ENCODE results near the gene EFCAB12. TPM values are rescaled to one million over a fixed set of nuclear protein-coding genes. Genes with fewer than 3 reads are reported as not detected.
"Not testable (repeated sequence)": the region's sequence is repeated elsewhere in the genome, so short reads cannot be mapped to it uniquely, and the experiment has no call there.

Gene EFCAB12
- total RNA-seq, 2 experiments from 2014 or later: 0.56 to 0.73 TPM

DNA sequence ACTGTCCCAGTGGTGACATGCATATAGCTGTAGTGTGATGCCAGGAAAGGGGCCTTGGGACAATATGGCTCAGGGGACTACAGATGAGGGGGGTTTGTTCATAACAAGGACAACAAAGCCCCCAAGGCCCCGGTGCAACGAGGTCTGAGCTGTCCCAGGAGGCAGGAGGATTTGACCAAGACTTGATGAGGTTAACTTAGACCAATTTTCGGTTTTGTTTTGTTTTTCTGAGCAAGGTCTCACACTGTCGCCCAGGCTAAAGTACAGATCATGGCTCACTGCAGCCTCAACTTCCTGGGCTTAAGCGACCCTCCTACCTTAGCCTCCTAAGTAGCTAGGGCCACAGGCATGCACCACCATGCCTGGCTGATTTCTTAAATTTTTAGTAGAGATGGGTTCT is 23.8 kb downstream of the EFCAB12 start:
- ChIA-PET CTCF (no interaction called here), POLR2A (no interaction called here)
- peaks cover 3% of the 10 kb centered on the region for H3K4me1 Mint-ChIP-seq
- H3K27ac Mint-ChIP-seq: no peak overlapping the region
- no peak for DNase-seq
- no peak overlapping the region for H3K4me3 Mint-ChIP-seq
- H3K36me3 Mint-ChIP-seq (ENCODE audit: low read depth): no peaks in the 10 kb centered on the region
- H3K9me3 Mint-ChIP-seq (ENCODE audit: low read depth): no peaks in the 10 kb centered on the region
- intact Hi-C loops (cut with DNase I, micrococcal nuclease): no loop called here
- ATAC-seq: no peak
- H3K27me3 Mint-ChIP-seq: no peaks in the 10 kb centered on the region

DNA sequence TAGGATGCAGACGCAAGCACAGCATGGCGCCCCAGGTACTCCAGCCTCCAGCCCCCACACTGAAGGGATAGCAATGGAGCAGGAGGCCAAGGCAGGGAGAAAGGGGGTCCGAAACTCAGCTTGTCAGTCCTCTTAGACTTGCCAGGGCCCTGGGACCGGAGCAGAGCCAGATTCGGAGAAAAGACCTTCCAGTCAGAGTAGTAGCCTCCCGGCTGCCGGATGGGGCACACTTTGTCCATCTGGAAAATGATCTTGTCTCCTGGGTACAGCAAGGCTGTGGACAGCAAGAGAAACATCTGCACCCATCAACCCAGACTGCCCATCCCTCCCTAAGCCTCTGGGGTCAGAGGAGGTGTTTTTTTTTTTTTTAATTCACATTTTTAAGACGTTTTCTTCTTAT is 24.3 kb downstream of the EFCAB12 start:
- Mint-ChIP-seq H3K36me3 (ENCODE audit: low read depth) (no peaks in the 10 kb centered on the region), H3K27me3 (no peaks in the 10 kb centered on the region), H3K4me1 (peaks cover 3% of the 10 kb centered on the region), H3K27ac (no peak overlapping the region), H3K4me3 (no peak overlapping the region), H3K9me3 (ENCODE audit: low read depth) (no peaks in the 10 kb centered on the region)
- intact Hi-C loops (cut with DNase I, micrococcal nuclease): no loop called here
- POLR2A ChIA-PET: no interaction called here
- CTCF ChIA-PET: no interaction called here
- DNase-seq (no peak), ATAC-seq (no peak)

DNA sequence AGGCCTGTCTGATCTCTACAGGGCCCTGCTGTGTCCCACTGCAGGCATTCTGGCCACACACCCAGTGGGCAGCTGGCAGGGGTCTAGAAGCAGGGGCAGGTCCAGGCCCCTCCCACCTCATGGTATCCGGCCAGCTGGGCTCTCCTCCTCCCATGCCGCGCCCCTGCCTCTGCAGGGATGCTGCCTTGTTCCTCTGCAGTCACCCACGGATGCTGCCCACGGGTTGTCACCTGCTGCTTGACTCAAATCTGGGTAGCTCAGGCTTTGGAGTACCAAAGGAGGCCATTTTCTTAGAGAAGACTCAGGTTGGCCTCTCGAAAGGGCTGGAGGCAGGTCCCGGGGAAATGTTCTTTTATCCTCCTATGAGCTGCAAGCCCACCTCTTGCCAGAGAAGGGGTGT is 25.0 kb downstream of the EFCAB12 start:
- ATAC-seq (no peak), DNase-seq (no peak)
- no peaks in the 10 kb centered on the region for H3K36me3 Mint-ChIP-seq (ENCODE audit: low read depth)
- H3K4me1 Mint-ChIP-seq: peaks cover 6% of the 10 kb centered on the region
- no peaks in the 10 kb centered on the region for H3K27me3 Mint-ChIP-seq
- CTCF ChIA-PET: interaction anchor here (0.5 to 0.9 kb wide), 2 partner anchors 15 to 29 kb away, joined by 3 to 4 read pairs; no protein-coding TSS in a partner anchor
- intact Hi-C loops (cut with DNase I, micrococcal nuclease): no loop called here
- no peaks in the 10 kb centered on the region for H3K9me3 Mint-ChIP-seq (ENCODE audit: low read depth)
- POLR2A ChIA-PET: no interaction called here
- H3K4me3 Mint-ChIP-seq: no peak overlapping the region
- H3K27ac Mint-ChIP-seq: no peak overlapping the region

DNA sequence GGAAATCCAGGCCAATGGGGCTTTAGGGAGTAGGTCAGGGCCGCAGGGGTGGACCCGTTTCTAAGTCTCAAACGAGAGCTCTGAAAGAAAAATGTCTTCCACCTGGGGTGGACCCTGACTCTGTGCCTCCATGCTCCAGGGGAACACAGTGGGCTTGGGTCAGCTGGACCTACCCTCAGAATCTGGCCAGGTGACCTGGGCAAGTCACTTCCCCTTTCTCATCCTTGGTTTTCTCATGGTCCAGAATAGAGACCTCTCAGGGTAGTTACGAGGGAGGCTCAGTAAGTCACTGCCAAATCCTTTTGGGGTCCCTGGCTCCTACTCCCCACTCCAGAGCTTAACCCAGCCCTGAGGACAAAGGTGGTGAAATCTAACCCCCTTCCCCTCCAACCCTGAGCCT is 25.8 kb downstream of the EFCAB12 start:
- Mint-ChIP-seq H3K27ac (no peak overlapping the region), H3K27me3 (no peaks in the 10 kb centered on the region), H3K36me3 (ENCODE audit: low read depth) (peaks cover 3% of the 10 kb centered on the region), H3K4me3 (no peak overlapping the region), H3K4me1 (peaks cover 14% of the 10 kb centered on the region), H3K9me3 (ENCODE audit: low read depth) (no peaks in the 10 kb centered on the region)
- POLR2A ChIA-PET: interaction anchor here (3.1 kb wide), 1 partner anchor 38 kb away, joined by 24 read pairs; the partner anchor contains the start of genes IFT122 and MBD4
- ATAC-seq (no peak), DNase-seq (no peak)
- intact Hi-C loops (cut with DNase I, micrococcal nuclease): no loop called here
- CTCF ChIA-PET: interaction anchor here (0.6 to 0.9 kb wide), 2 partner anchors 15 to 325 kb away, joined by 3 to 4 read pairs; no protein-coding TSS in a partner anchor

DNA sequence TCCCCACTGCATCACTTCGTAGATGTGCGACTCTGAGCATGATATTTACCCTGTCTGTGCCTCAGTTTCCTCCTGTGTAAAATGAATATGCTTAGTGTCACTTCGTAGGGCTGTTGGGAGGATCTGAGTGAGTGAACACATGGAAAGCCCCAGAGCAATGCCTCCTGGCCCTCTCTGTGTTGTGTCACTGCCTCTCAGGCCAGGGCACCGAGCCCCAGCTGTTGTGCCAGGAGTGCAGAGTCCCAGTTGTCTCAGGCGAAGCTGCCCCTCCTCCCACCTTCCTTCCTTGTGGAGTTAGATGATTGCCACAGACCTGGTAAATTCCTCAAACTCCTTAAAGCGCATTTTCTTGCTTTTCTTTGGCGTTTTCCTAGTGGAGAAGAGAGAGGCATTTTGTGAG is 26.2 kb downstream of the EFCAB12 start:
- no peak overlapping the region for H3K4me3 Mint-ChIP-seq
- CTCF ChIA-PET: no interaction called here
- peaks cover 6% of the 10 kb centered on the region for H3K36me3 Mint-ChIP-seq (ENCODE audit: low read depth)
- POLR2A ChIA-PET: interaction anchor here (3.1 kb wide), 1 partner anchor 38 kb away, joined by 24 read pairs; the partner anchor contains the start of genes IFT122 and MBD4
- DNase-seq: no peak
- peaks cover 18% of the 10 kb centered on the region for H3K4me1 Mint-ChIP-seq
- H3K27me3 Mint-ChIP-seq: no peaks in the 10 kb centered on the region
- no peak overlapping the region for H3K27ac Mint-ChIP-seq
- no peaks in the 10 kb centered on the region for H3K9me3 Mint-ChIP-seq (ENCODE audit: low read depth)
- intact Hi-C loops (cut with DNase I, micrococcal nuclease): no loop called here
- no peak for ATAC-seq

DNA sequence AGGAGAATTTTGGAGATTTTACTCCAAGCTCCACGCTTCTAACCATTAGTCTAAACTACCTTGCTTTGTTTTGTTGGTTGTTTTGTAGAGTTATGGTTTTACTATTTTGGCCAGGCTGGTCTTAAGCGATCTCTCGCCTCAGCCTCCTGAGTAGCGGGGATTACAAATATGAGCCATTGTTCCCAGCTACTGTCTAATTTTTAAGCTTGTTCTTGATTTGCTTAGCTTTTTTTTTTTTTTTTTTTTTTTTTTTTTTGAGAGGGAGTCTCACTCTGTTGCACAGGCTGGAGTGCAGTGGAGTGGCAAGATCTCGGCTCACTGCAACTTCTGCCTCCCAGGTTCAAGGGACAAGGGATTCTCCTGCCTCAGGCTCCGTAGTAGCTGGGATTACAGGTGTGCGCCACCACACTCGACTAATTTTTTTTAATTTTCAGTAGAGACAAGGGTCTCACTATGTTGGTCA is 28.5 kb downstream of the EFCAB12 start:
- ChIA-PET CTCF (interaction anchor here (0.6 to 2.1 kb wide), 8 partner anchors 9 to 423 kb away, joined by 3 to 23 read pairs (median 4); partner anchors contain the start of genes EFCAB12, IFT122 and MBD4), POLR2A (interaction anchor here (0.6 to 3.1 kb wide), 12 partner anchors 14 to 492 kb away, joined by 3 to 24 read pairs (median 4); partner anchors contain the start of genes EFCAB12, IFT122 and MBD4)
- peaks cover 29% of the 10 kb centered on the region for H3K4me1 Mint-ChIP-seq
- H3K27me3 Mint-ChIP-seq: no peaks in the 10 kb centered on the region
- H3K27ac Mint-ChIP-seq: peak overlapping the region; percentile 98
- H3K4me3 Mint-ChIP-seq: peak overlapping the region; percentile 99
- DNase-seq (peak; percentile 43), ATAC-seq (peak; percentile 58)
- H3K36me3 Mint-ChIP-seq (ENCODE audit: low read depth): peaks cover 14% of the 10 kb centered on the region
- H3K9me3 Mint-ChIP-seq (ENCODE audit: low read depth): no peaks in the 10 kb centered on the region
- intact Hi-C loops (cut with DNase I, micrococcal nuclease): loop anchor here (1.0 to 5.0 kb wide), 9 partner anchors 28 to 748 kb away; partner anchors contain the start of genes IFT122 (in 2 of the 2), ACAD9 (in 1 of the 2), EFCAB12 (in 1 of the 2) and ISY1 (in 1 of the 2)

DNA sequence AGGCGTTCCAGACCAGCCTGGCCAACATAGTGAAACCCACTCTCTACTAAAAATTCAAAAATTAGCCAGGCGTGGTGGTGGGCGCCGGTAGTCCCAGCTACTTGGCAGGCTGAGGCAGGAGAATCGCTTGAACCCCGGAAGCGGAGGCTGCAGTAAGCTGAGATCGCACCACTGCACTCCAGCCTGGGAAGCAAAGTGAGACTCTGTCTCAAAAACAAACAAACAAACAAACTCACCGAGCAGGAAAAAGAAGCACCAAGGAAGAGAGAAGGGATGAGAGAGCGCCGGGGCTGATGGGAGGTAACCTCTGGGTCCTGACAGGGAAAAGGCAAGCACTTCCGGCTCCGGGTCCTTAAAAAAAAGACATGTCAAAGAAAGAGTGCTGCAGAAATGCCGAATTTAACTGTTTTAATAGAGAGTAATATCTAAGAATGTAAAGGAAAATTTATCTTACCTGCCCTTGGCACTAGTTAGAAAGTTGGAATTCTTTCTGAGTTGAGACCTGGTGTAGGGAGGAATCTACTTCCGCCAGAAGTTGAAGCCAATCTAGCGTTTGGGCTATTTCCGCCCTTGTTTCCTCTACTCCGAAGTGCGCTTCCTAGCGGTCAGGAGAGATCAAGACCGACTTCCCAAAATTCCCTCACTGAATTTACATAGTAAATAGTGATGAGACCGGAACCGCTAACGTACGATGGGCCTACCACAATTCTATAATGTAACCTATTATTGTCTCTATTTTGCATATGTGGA is 29.1 kb downstream of the EFCAB12 start:
- ATAC-seq (peak; percentile 82), DNase-seq (peak; percentile 90)
- H3K27ac Mint-ChIP-seq: peak overlapping the region; percentile 98
- intact Hi-C loops (cut with DNase I, micrococcal nuclease): loop anchor here (1.0 to 5.0 kb wide), 9 partner anchors 29 to 747 kb away; partner anchors contain the start of genes IFT122 (in 2 of the 2), ACAD9 (in 1 of the 2), EFCAB12 (in 1 of the 2) and ISY1 (in 1 of the 2)
- H3K4me1 Mint-ChIP-seq: peaks cover 29% of the 10 kb centered on the region
- CTCF ChIA-PET: interaction anchor here (0.6 to 2.1 kb wide), 9 partner anchors 9 to 423 kb away, joined by 3 to 23 read pairs (median 5); partner anchors contain the start of genes EFCAB12, IFT122 and MBD4
- H3K36me3 Mint-ChIP-seq (ENCODE audit: low read depth): peaks cover 18% of the 10 kb centered on the region
- H3K27me3 Mint-ChIP-seq: no peaks in the 10 kb centered on the region
- POLR2A ChIA-PET: interaction anchor here (0.6 to 3.1 kb wide), 10 partner anchors 15 to 493 kb away, joined by 3 to 24 read pairs (median 3); partner anchors contain the start of genes EFCAB12, IFT122 and MBD4
- H3K9me3 Mint-ChIP-seq (ENCODE audit: low read depth): no peaks in the 10 kb centered on the region
- H3K4me3 Mint-ChIP-seq: peak overlapping the region; percentile 99

DNA sequence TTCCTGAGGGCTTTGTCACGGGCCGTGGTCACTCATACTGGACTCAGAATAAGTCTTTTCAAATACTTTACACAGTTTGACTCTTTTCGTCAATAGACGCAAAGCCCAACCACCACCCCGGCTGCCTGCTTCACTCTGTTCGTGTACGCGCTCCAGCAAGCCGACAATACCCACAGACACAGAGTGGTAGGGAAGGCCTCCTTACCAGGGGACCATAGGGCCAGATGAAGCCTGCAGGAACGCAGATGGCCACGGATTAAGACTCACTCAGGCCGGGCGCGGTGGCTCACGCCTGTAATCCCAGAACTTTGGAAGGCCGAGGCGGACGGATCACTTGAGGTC is 29.7 kb downstream of the EFCAB12 start:
- ChIA-PET POLR2A (interaction anchor here (0.7 kb wide), 1 partner anchor 130 kb away, joined by 3 read pairs; no protein-coding TSS in a partner anchor), CTCF (interaction anchor here (0.7 to 1.9 kb wide), 5 partner anchors 10 to 329 kb away, joined by 3 to 23 read pairs (median 5); partner anchors contain the start of genes IFT122 and MBD4)
- DNase-seq (peak; percentile 30), ATAC-seq (peak; percentile 34)
- Mint-ChIP-seq H3K9me3 (ENCODE audit: low read depth) (no peaks in the 10 kb centered on the region), H3K36me3 (ENCODE audit: low read depth) (peaks cover 18% of the 10 kb centered on the region), H3K4me3 (peak overlapping the region; percentile 99), H3K4me1 (peaks cover 29% of the 10 kb centered on the region), H3K27me3 (no peaks in the 10 kb centered on the region), H3K27ac (peak overlapping the region; percentile 98)
- intact Hi-C loops (cut with DNase I, micrococcal nuclease): loop anchor here (1.0 to 5.0 kb wide), 9 partner anchors 30 to 746 kb away; partner anchors contain the start of genes IFT122 (in 2 of the 2), ACAD9 (in 1 of the 2), EFCAB12 (in 1 of the 2) and ISY1 (in 1 of the 2)

DNA sequence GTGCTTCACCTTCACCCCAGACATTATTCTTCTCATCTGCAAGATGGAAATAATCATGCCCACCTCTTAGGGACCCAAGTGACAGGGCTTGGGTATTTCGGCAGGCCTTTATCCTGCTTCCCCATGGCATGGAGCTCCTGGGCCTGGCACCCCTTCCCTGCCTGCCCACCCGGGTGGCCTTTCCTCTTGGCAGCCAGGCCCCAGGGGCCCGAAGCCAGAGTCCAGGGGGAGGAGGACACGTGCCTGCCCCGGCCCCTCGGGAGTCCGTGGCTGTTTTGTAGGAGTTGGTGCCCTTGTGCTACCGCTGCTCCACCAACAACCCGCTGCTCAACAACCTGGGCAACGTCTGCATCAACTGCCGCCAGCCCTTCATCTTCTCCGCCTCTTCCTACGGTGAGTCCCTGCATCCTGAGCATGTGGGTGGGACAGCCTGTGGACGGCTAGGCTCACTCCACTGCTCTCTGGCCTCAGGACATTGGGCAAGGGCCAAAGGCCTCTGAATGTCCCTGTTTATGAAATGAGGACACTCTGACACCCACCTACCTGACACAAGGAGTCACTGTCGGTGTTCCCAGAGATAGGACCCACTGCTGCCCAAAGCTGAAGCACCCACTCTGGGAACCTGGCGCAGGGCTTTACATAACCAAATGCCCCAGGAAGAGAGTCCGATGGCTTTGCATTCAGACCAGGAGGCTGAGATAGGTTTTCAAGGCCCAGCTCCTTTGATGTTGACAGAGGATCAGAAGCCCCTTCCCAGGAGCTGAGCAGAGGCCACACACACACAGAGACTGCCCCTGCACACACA is 34.5 kb downstream of the EFCAB12 start:
- H3K9me3 Mint-ChIP-seq (ENCODE audit: low read depth); ATAC-seq; H3K27me3 Mint-ChIP-seq; DNase-seq; intact Hi-C loops (cut with DNase I, micrococcal nuclease); POLR2A ChIA-PET; H3K4me3 Mint-ChIP-seq; CTCF ChIA-PET; H3K27ac Mint-ChIP-seq: not testable (repeated sequence)
- H3K36me3 Mint-ChIP-seq (ENCODE audit: low read depth): peaks cover 42% of the 10 kb centered on the region
- H3K4me1 Mint-ChIP-seq: peaks cover 27% of the 10 kb centered on the region

DNA sequence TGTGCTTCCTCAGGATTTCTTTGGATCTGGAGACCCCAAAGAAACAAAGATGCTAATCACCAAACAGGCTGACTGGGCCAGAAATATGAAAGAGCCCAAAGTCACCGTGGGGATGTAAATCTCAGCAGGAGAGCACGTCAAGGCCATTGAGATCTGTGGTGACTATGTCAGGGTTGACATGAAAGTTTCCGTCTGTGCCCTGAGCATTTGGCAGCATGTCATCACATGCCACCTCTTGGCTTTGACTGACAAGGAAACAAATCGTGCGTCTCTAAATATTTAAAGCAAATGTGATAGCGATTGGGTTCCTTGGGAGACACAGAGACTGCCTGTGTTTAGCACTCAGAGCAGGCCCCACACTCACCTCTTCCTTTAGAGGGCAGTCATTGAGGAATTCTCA is 35.2 kb downstream of the EFCAB12 start:
- intact Hi-C loops (cut with DNase I, micrococcal nuclease): no loop called here
- POLR2A ChIA-PET: no interaction called here
- Mint-ChIP-seq H3K4me1 (peaks cover 21% of the 10 kb centered on the region), H3K27ac (no peak overlapping the region), H3K36me3 (ENCODE audit: low read depth) (peaks cover 47% of the 10 kb centered on the region), H3K4me3 (no peak overlapping the region), H3K27me3 (no peaks in the 10 kb centered on the region), H3K9me3 (ENCODE audit: low read depth) (no peaks in the 10 kb centered on the region)
- DNase-seq: no peak
- ATAC-seq: no peak
- CTCF ChIA-PET: no interaction called here

Data from activated CD4-positive, alpha-beta T cell treated with anti-CD3 and anti-CD28 coated beads for 36 hours (primary cell).